Measurements from ENCODE around the gene CYP20A1. TPM values are rescaled to one million over a fixed set of nuclear protein-coding genes. Genes with fewer than 3 reads are reported as not detected.
A peak's percentile ranks its signal among the peaks of the same experiment; 100 is the strongest.
"Not testable (repeated sequence)": the region's sequence is repeated elsewhere in the genome, so short reads cannot be mapped to it uniquely, and the experiment has no call there.

CYP20A1 gene
- total RNA-seq, 2 donors from 2014 or later = 22.9 to 27.8 TPM

GRCh38 chr2:203201426-203201825, 37.4 kb upstream of the CYP20A1 start:
- Histone ChIP-seq H3K4me1 (ENCODE audit: control insufficient read depth, insufficient read depth, low read length) (no peaks in the 10 kb centered on the region), H3K4me3 (ENCODE audit: low read length) (no peak overlapping the region), H3K36me3 (ENCODE audit: control insufficient read depth, insufficient read depth, low read length) (peaks cover 34% of the 10 kb centered on the region), H3K9me3 (ENCODE audit: control insufficient read depth, low read length) (no peaks in the 10 kb centered on the region), H3K9ac (ENCODE audit: extremely low read depth, low read length, poor library complexity, severe bottlenecking) (no peak overlapping the region), H3K27ac (ENCODE audit: low read depth, low read length) (no peak overlapping the region), H3K27me3 (ENCODE audit: control insufficient read depth, insufficient read depth, low read length, poor library complexity, severe bottlenecking) (no peaks in the 10 kb centered on the region)
- H3K27ac Mint-ChIP-seq = no peak overlapping the region
- no peak for TF ChIP-seq CTCF (conservative IDR thresholded peaks at IDR 0.05)
- no peak for DNase-seq
- 99 to 100% methylated on average over 4 to 5 of the region's 5 CpGs for WGBS, 2 experiments (ENCODE audit: insufficient coverage in 1 of 2, insufficient read length in 1 of 2)
- H3K4me3 Mint-ChIP-seq = no peak overlapping the region
- H3K36me3 Mint-ChIP-seq (ENCODE audit: low read depth) = peaks cover 36% of the 10 kb centered on the region
- no peaks in the 10 kb centered on the region for H3K27me3 Mint-ChIP-seq (ENCODE audit: insufficient read depth)
- H3K9me3 Mint-ChIP-seq = peaks cover 9% of the 10 kb centered on the region
- H3K4me1 Mint-ChIP-seq = no peaks in the 10 kb centered on the region

GRCh38 chr2:203209538-203209937, 29.3 kb upstream of the CYP20A1 start:
- Histone ChIP-seq H3K9me3 (ENCODE audit: control insufficient read depth, low read length) (no peaks in the 10 kb centered on the region), H3K27me3 (ENCODE audit: control insufficient read depth, insufficient read depth, low read length, poor library complexity, severe bottlenecking) (no peaks in the 10 kb centered on the region), H3K4me3 (ENCODE audit: low read length) (no peak overlapping the region), H3K36me3 (ENCODE audit: control insufficient read depth, insufficient read depth, low read length) (peaks cover 15% of the 10 kb centered on the region), H3K9ac (ENCODE audit: extremely low read depth, low read length, poor library complexity, severe bottlenecking) (no peak overlapping the region), H3K27ac (ENCODE audit: low read depth, low read length) (no peak overlapping the region), H3K4me1 (ENCODE audit: control insufficient read depth, insufficient read depth, low read length) (no peaks in the 10 kb centered on the region)
- Mint-ChIP-seq H3K4me3 (no peak overlapping the region), H3K9me3 (peaks cover 11% of the 10 kb centered on the region), H3K36me3 (ENCODE audit: low read depth) (peaks cover 48% of the 10 kb centered on the region), H3K4me1 (peaks cover 7% of the 10 kb centered on the region), H3K27ac (no peak overlapping the region), H3K27me3 (ENCODE audit: insufficient read depth) (no peaks in the 10 kb centered on the region)
- TF ChIP-seq CTCF (conservative IDR thresholded peaks at IDR 0.05) = no peak
- 96% methylated on average over 1 of the region's 1 CpG; no CpG with 5 or more reads in 1 of the 2 experiments for WGBS, 2 experiments (ENCODE audit: insufficient coverage in 1 of 2, insufficient read length in 1 of 2)
- DNase-seq = no peak

GRCh38 chr2:203225423-203226039, 13.3 kb upstream of the CYP20A1 start:
- Histone ChIP-seq H3K36me3 (ENCODE audit: control insufficient read depth, insufficient read depth, low read length) (no peaks in the 10 kb centered on the region), H3K27me3 (ENCODE audit: control insufficient read depth, insufficient read depth, low read length, poor library complexity, severe bottlenecking) (no peaks in the 10 kb centered on the region), H3K9me3 (ENCODE audit: control insufficient read depth, low read length) (no peaks in the 10 kb centered on the region), H3K4me3 (ENCODE audit: low read length) (no peak overlapping the region), H3K27ac (ENCODE audit: low read depth, low read length) (no peak overlapping the region), H3K9ac (ENCODE audit: extremely low read depth, low read length, poor library complexity, severe bottlenecking) (no peak overlapping the region), H3K4me1 (ENCODE audit: control insufficient read depth, insufficient read depth, low read length) (no peaks in the 10 kb centered on the region)
- Mint-ChIP-seq H3K4me3 (no peak overlapping the region), H3K27me3 (ENCODE audit: insufficient read depth) (no peaks in the 10 kb centered on the region), H3K4me1 (peaks cover 2% of the 10 kb centered on the region), H3K36me3 (ENCODE audit: low read depth) (no peaks in the 10 kb centered on the region), H3K27ac (no peak overlapping the region), H3K9me3 (peaks cover 13% of the 10 kb centered on the region)
- peak; percentile 86 for TF ChIP-seq CTCF (conservative IDR thresholded peaks at IDR 0.05)
- DNase-seq = peak; percentile 69
- WGBS, 2 experiments (ENCODE audit: insufficient coverage in 1 of 2, insufficient read length in 1 of 2) = 94 to 100% methylated on average over 2 of the region's 2 CpGs

GRCh38 chr2:203229674-203230073, 9.1 kb upstream of the CYP20A1 start:
- not testable (repeated sequence) for H3K9me3 ChIP-seq (ENCODE audit: control insufficient read depth, low read length); H3K9ac ChIP-seq (ENCODE audit: extremely low read depth, low read length, poor library complexity, severe bottlenecking); H3K36me3 ChIP-seq (ENCODE audit: control insufficient read depth, insufficient read depth, low read length); DNase-seq; H3K27ac ChIP-seq (ENCODE audit: low read depth, low read length); H3K4me1 Mint-ChIP-seq; H3K4me3 Mint-ChIP-seq; H3K27ac Mint-ChIP-seq; H3K27me3 ChIP-seq (ENCODE audit: control insufficient read depth, insufficient read depth, low read length, poor library complexity, severe bottlenecking); H3K36me3 Mint-ChIP-seq (ENCODE audit: low read depth); H3K4me3 ChIP-seq (ENCODE audit: low read length); H3K27me3 Mint-ChIP-seq (ENCODE audit: insufficient read depth); H3K4me1 ChIP-seq (ENCODE audit: control insufficient read depth, insufficient read depth, low read length)
- H3K9me3 Mint-ChIP-seq = peaks cover 16% of the 10 kb centered on the region
- WGBS, 2 experiments (ENCODE audit: insufficient coverage in 1 of 2, insufficient read length in 1 of 2) = 91 to 95% methylated on average over 2 of the region's 2 CpGs

Measured in endodermal cell (in vitro differentiated cells).